Endodermal cell (in vitro differentiated cells): ENCODE measurements around the gene NEURL2. TPM values are rescaled to one million over a fixed set of nuclear protein-coding genes. Genes with fewer than 3 reads are reported as not detected.
A peak's percentile ranks its signal among the peaks of the same experiment; 100 is the strongest.

Experiments used
- DNase-seq: peaks from one replicate; pipeline ENCODE4 v3.0.0-alpha.2; 2017
- H3K27ac ChIP-seq: 2 replicates; pipeline ENCODE4 v1.5.1; 2013; ENCODE audit warnings: mild to moderate bottlenecking, low read depth, low read length, moderate library complexity
- H3K27me3 ChIP-seq: 2 replicates; pipeline ENCODE4 v1.6.1; 2013; ENCODE audit warnings: mild to moderate bottlenecking, low read length, moderate library complexity; ENCODE audit not compliant: insufficient read depth, control insufficient read depth, poor library complexity, severe bottlenecking
- H3K36me3 ChIP-seq: 2 replicates; pipeline ENCODE4 v1.7.0; 2013; ENCODE audit warnings: mild to moderate bottlenecking, low read length, moderate library complexity; ENCODE audit not compliant: control insufficient read depth, insufficient read depth
- H3K4me1 ChIP-seq: one replicate; pipeline ENCODE4 v1.7.0; 2013; ENCODE audit warnings: low read length; ENCODE audit not compliant: control insufficient read depth, insufficient read depth
- H3K4me3 ChIP-seq: 2 replicates; pipeline ENCODE4 v1.5.1; 2013; ENCODE audit warnings: mild to moderate bottlenecking, low read length, moderate library complexity
- H3K9ac ChIP-seq: 2 replicates; pipeline ENCODE4 v1.6.1; 2013; ENCODE audit warnings: mild to moderate bottlenecking, low read length, moderate library complexity; ENCODE audit not compliant: poor library complexity, severe bottlenecking; ENCODE audit errors: extremely low read depth
- H3K9me3 ChIP-seq: 2 replicates; pipeline ENCODE4 v1.6.1; 2013; ENCODE audit warnings: mild to moderate bottlenecking, low read length, moderate library complexity; ENCODE audit not compliant: control insufficient read depth
- H3K27ac Mint-ChIP-seq: 2 replicates; pipeline ENCODE4 v1.8.0; 2020; ENCODE audit warnings: mixed read lengths
- H3K27me3 Mint-ChIP-seq: 2 replicates; pipeline ENCODE4 v1.8.0; 2021; ENCODE audit warnings: mild to moderate bottlenecking, mixed read lengths; ENCODE audit not compliant: insufficient read depth
- H3K36me3 Mint-ChIP-seq: 2 replicates; pipeline ENCODE4 v1.8.0; 2020; ENCODE audit warnings: low read depth, mixed read lengths
- H3K4me1 Mint-ChIP-seq: 2 replicates; pipeline ENCODE4 v1.8.0; 2020; ENCODE audit warnings: mixed read lengths
- H3K4me3 Mint-ChIP-seq: 2 replicates; pipeline ENCODE4 v1.8.0; 2020; ENCODE audit warnings: mild to moderate bottlenecking, moderate library complexity, mixed read lengths
- H3K9me3 Mint-ChIP-seq: 2 replicates; pipeline ENCODE4 v1.8.0; 2020; ENCODE audit warnings: mild to moderate bottlenecking, mixed read lengths
- CTCF ChIP-seq: fragments of 200-600 bp; sonication (generic); conservative IDR thresholded peaks from 2 replicates; pipeline ENCODE4 v1.5.0; 2021; ENCODE audit warnings: antibody characterized with exemption, mild to moderate bottlenecking
- WGBS, 2 experiments: methylation state at CpG; one replicate each; pipeline versions ENCODE4 v1.1.5 to v1.1.7; 2013; ENCODE audit warnings: missing lambda C conversion rate in 2 of 2, mixed read lengths in 1 of 2; ENCODE audit not compliant: insufficient coverage in 1 of 2, insufficient read length in 1 of 2; 5-methylcytosine and 5-hydroxymethylcytosine counted together
- total RNA-seq, 2 donors: library from RNA; stranded (reverse); fragmentation: NEBNext Ultra II Directional in 1 of 2; extraction: Animal tissue kit (Norgen Biotek cat#: 25700) in 1 of 2; gene quantifications; 2 replicates in 1 of 2; 3 replicates in 1 of 2; pipeline ENCODE4 v1.2.1, GENCODE V29; 2021

NEURL2 gene
- total RNA-seq, 2 donors from 2014 or later = 4.4 to 6.4 TPM

- Mint-ChIP-seq H3K27me3 (peaks cover 18% of the 10 kb centered on the region), H3K36me3 (peaks cover 14% of the 10 kb centered on the region), H3K27ac (no peak overlapping the region), H3K9me3 (no peaks in the 10 kb centered on the region), H3K4me1 (peaks cover 12% of the 10 kb centered on the region), H3K4me3 (peak overlapping the region; percentile 71)
- Histone ChIP-seq H3K36me3 (peaks cover 22% of the 10 kb centered on the region), H3K4me3 (peak overlapping the region; percentile 89), H3K27me3 (peaks cover 6% of the 10 kb centered on the region), H3K27ac (peak overlapping the region; percentile 95), H3K9me3 (no peaks in the 10 kb centered on the region), H3K4me1 (peaks cover 4% of the 10 kb centered on the region), H3K9ac (peak overlapping the region; percentile 72)
- no peak for TF ChIP-seq CTCF
- DNase-seq = no peak
- WGBS, 2 experiments = 42 to 44% methylated on average over 4 of the region's 4 CpGs
These were observed 21.3 kb upstream of the NEURL2 start for GRCh38 chr20:45912344-45912682.

- Histone ChIP-seq H3K4me3 (peak within 1 kb of the TSS; percentile 89), H3K36me3 (peaks cover 27% of the 10 kb centered on the region), H3K27me3 (peaks cover 6% of the 10 kb centered on the region), H3K9ac (peak within 1 kb of the TSS; percentile 72), H3K9me3 (no peaks in the 10 kb centered on the region), H3K4me1 (peaks cover 4% of the 10 kb centered on the region), H3K27ac (peak within 1 kb of the TSS; percentile 95)
- Mint-ChIP-seq H3K9me3 (no peaks in the 10 kb centered on the region), H3K27me3 (peaks cover 17% of the 10 kb centered on the region), H3K27ac (peak within 1 kb of the TSS; percentile 98), H3K4me1 (peaks cover 12% of the 10 kb centered on the region), H3K4me3 (peak within 1 kb of the TSS; percentile 71), H3K36me3 (peaks cover 19% of the 10 kb centered on the region)
- TF ChIP-seq CTCF = no peak
- peak; percentile 87 for DNase-seq
- 0 to 2% methylated on average over 29 to 53 of the region's 58 CpGs for WGBS, 2 experiments
These were observed 20.7 kb upstream of the NEURL2 start, which contains the start of gene PLTP for GRCh38 chr20:45911486-45912343. Gene PLTP (minus strand): TSS chr20:45912155. CDS start chr20:45911452, 703 bp downstream.

GRCh38 chr20:45910670-45911485, 19.9 kb upstream of the NEURL2 start:
- H3K27me3 ChIP-seq = no peaks in the 10 kb centered on the region
- Mint-ChIP-seq H3K4me1 (peaks cover 12% of the 10 kb centered on the region), H3K9me3 (no peaks in the 10 kb centered on the region), H3K27me3 (peaks cover 12% of the 10 kb centered on the region), H3K36me3 (peaks cover 24% of the 10 kb centered on the region), H3K27ac (peak overlapping the region; percentile 98), H3K4me3 (peak overlapping the region; percentile 71)
- peak overlapping the region; percentile 95 for H3K27ac ChIP-seq
- H3K4me1 ChIP-seq = peaks cover 4% of the 10 kb centered on the region
- peak overlapping the region; percentile 89 for H3K4me3 ChIP-seq
- H3K9me3 ChIP-seq = no peaks in the 10 kb centered on the region
- 3 to 5% methylated on average over 15 to 43 of the region's 43 CpGs for WGBS, 2 experiments
- H3K9ac ChIP-seq = peak overlapping the region; percentile 72
- peaks cover 33% of the 10 kb centered on the region for H3K36me3 ChIP-seq
- no peak for TF ChIP-seq CTCF
- DNase-seq = peak; percentile 100
